Neutrophil (primary cell): Measurements from ENCODE around the gene SLC17A2.

Source experiments
- H3K27ac ChIP-seq: fragments of 200-600 bp; sonication (generic); 2 replicates; pipeline ENCODE4 v1.5.1; 2016; ENCODE audit warnings: mild to moderate bottlenecking, moderate library complexity
- H3K27me3 ChIP-seq: fragments of 200-600 bp; sonication (generic); 2 replicates; pipeline ENCODE4 v1.6.0; 2016; ENCODE audit warnings: mild to moderate bottlenecking
- H3K36me3 ChIP-seq: fragments of 200-600 bp; sonication (generic); 2 replicates; pipeline ENCODE4 v1.5.1; 2017
- H3K4me1 ChIP-seq, 2 experiments: fragments of 200-600 bp in 1 of 2; sonication (generic) in 1 of 2; 1 replicate in 1 of 2; 2 replicates in 1 of 2; pipeline versions ENCODE4 v1.5.1 to v1.6.1; 2013 to 2016; ENCODE audit warnings: low read depth in 1 of 2, low read length in 1 of 2, mild to moderate bottlenecking in 1 of 2, moderate library complexity in 1 of 2; ENCODE audit not compliant: control insufficient read depth in 1 of 2, insufficient read depth in 1 of 2
- H3K4me3 ChIP-seq, 2 experiments: fragments of 200-600 bp in 1 of 2; sonication (generic) in 1 of 2; 1 replicate in 1 of 2; 2 replicates in 1 of 2; pipeline ENCODE4 v1.5.1; 2013 to 2016; ENCODE audit warnings: low read depth in 1 of 2, low read length in 1 of 2, mild to moderate bottlenecking in 1 of 2, moderate library complexity in 1 of 2
- H3K9me3 ChIP-seq: fragments of 200-600 bp; sonication (generic); 2 replicates; pipeline ENCODE4 v1.5.1; 2016
- CTCF ChIP-seq: fragments of 200-600 bp; sonication (generic); IDR thresholded peaks from 2 replicates; pipeline ENCODE4 v1.5.1; 2016; ENCODE audit warnings: antibody characterized with exemption

The SLC17A2 gene

GRCh38 chr6:25944688-25945574 is 14.4 kb upstream of the SLC17A2 start:
- TF ChIP-seq CTCF: no peak
- no peak overlapping the region for H3K4me3 ChIP-seq
- H3K4me1 ChIP-seq: no peaks in the 10 kb centered on the region
- no peaks in the 10 kb centered on the region for H3K27me3 ChIP-seq
- no peaks in the 10 kb centered on the region for H3K36me3 ChIP-seq
- no peaks in the 10 kb centered on the region for H3K9me3 ChIP-seq
- no peak overlapping the region for H3K27ac ChIP-seq

- Histone ChIP-seq H3K4me1 (no peaks in the 10 kb centered on the region), H3K27me3 (no peaks in the 10 kb centered on the region), H3K27ac (no peak overlapping the region), H3K9me3 (no peaks in the 10 kb centered on the region), H3K36me3 (no peaks in the 10 kb centered on the region), H3K4me3 (no peak overlapping the region)
- TF ChIP-seq CTCF: no peak
These were observed 13.4 kb upstream of the SLC17A2 start for GRCh38 chr6:25943887-25944286.

- Histone ChIP-seq H3K27ac (no peak overlapping the region), H3K4me3 (no peak overlapping the region), H3K36me3 (no peaks in the 10 kb centered on the region), H3K9me3 (no peaks in the 10 kb centered on the region), H3K4me1 (no peaks in the 10 kb centered on the region), H3K27me3 (no peaks in the 10 kb centered on the region)
- no peak for TF ChIP-seq CTCF
These were observed 12.2 kb upstream of the SLC17A2 start for GRCh38 chr6:25942561-25943147.

- Histone ChIP-seq H3K9me3 (no peaks in the 10 kb centered on the region), H3K27ac (no peak overlapping the region), H3K36me3 (no peaks in the 10 kb centered on the region), H3K4me1 (no peaks in the 10 kb centered on the region), H3K27me3 (no peaks in the 10 kb centered on the region), H3K4me3 (no peak overlapping the region)
- TF ChIP-seq CTCF: no peak
These were observed 9.1 kb upstream of the SLC17A2 start for GRCh38 chr6:25939593-25939992.

- Histone ChIP-seq H3K9me3 (no peaks in the 10 kb centered on the region), H3K4me1 (no peaks in the 10 kb centered on the region), H3K27ac (no peak overlapping the region), H3K4me3 (no peak overlapping the region), H3K36me3 (no peaks in the 10 kb centered on the region), H3K27me3 (no peaks in the 10 kb centered on the region)
- no peak for TF ChIP-seq CTCF
These were observed 5.5 kb upstream of the SLC17A2 start for GRCh38 chr6:25935953-25936352.
